ENCODE results near the gene VWCE.

The VWCE gene

DNA sequence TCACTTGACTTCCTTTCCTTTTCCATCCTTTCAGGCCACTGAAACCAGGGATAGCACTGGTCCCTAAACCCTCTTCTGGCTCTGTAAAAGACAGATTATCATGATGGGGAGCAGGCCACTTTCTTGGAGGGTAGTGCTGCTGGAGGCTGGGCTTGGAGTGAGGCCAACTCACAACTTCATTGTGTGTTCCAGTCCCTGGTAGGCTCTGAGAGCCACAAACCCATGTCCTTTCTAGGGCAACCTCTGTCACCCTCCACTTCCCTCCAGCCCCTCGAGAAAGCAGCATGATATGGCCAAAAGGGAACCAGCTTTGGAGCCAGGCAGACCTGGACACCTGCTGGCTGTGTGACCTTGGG lies 40.2 kb upstream of the VWCE start:
- no peak overlapping the region for H3K27ac ChIP-seq (ENCODE audit: low read length)
- peaks cover 18% of the 10 kb centered on the region for H3K36me3 ChIP-seq (ENCODE audit: insufficient read depth, low read depth, low read length)
- no peak overlapping the region for H3K4me3 ChIP-seq (ENCODE audit: low read length)
- no peaks in the 10 kb centered on the region for H3K27me3 ChIP-seq (ENCODE audit: insufficient read depth, low read length)
- peaks cover 13% of the 10 kb centered on the region for H3K4me1 ChIP-seq (ENCODE audit: insufficient read depth, low read length)
- no peaks in the 10 kb centered on the region for H3K9me3 ChIP-seq (ENCODE audit: insufficient read depth, low read depth, low read length)
- peak overlapping the region; percentile 100; the same call in 1 of the 2 replicates for H3K9ac ChIP-seq (ENCODE audit: low read depth, low read length)

DNA sequence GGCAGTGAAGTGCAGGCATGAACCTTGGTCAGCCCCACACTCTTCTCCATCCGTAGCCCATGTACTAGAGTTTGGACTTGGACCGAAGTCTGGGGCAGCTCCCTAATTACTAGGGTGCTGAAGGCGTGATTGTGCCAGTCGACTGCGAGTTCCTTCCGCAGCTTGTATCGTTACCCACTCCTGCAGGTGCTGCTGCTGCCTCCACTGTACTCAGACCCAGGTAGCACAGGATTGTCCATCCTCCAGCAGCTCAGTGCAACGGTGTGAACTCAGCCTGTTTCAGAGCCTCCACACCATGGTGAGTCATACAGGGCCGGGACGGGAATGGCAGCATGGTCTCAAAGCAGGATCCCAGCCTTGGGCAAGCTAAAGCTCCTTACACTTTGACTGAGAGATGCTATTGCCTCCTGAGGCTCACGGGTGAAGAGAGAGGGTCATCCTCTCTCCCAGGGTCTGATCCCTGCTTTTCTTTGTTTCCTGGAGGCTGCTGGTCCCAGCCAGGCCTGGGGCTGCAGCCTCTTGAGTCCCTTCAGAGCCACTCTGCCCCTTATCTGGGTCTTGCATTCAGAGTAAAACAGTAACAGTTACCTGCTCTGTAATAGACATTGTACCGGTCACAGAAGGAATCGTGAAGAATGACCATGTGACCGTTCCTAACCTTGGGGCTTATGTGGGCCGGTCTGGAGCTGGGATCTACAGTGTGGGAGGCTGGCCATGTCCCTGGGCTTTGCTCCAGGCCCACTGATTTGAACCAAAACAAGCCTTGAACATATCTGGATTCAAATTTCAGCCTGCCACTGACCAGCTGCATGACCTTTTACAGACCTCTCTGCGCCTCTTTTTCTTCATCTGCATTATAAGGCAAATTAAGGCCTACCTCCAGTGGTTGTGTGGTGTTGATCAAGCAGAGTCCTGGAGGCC lies 39.6 kb upstream of the VWCE start:
- Histone ChIP-seq H3K4me3 (ENCODE audit: low read length) (no peak overlapping the region; the same call in 1 of the 2 replicates), H3K27me3 (ENCODE audit: insufficient read depth, low read length) (no peaks in the 10 kb centered on the region), H3K9me3 (ENCODE audit: insufficient read depth, low read depth, low read length) (no peaks in the 10 kb centered on the region), H3K27ac (ENCODE audit: low read length) (no peak overlapping the region), H3K9ac (ENCODE audit: low read depth, low read length) (peak overlapping the region; percentile 100; the same call in 1 of the 2 replicates), H3K36me3 (ENCODE audit: insufficient read depth, low read depth, low read length) (peaks cover 25% of the 10 kb centered on the region), H3K4me1 (ENCODE audit: insufficient read depth, low read length) (peaks cover 13% of the 10 kb centered on the region)

DNA sequence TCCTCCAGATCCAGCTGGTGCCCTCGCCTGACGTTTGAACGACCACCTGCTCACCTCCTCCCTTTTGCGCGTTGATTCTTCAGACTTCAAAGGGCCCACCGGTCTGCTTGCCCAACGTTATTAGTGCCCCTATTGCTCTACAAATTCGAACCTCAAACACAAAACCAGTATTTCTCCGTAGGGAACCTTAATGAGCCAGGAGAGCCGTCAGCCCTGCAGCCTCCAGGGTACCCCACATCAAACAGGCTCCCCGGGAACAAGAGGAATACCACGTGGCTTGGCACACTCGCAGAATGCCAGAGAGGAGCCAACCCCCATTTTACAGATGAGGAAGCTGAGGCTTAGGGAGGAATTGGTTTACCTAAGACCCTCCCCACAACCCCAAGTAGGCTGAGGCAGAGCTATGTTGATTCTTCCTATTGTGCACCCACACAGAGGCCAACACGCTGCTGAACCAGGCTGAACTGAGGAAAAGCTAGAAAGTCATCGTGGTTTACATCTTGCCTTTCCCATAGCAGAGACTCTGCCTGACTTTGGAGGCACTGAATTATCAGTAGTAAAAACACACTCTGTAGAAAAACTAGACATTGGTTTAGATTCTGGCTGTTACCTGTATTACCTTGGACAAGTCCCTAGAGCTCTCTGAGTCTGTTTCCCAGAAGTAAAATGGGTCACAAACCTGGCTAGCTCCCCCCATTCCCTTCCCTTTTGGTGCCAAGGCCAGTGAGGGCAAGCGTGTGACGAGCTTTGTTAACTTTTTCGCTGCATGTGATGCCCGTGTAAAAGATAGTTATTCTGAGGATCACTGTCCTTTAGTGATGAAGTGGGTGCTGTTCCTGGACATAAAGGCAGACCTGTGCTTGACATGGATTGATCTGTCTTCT lies 38.7 kb upstream of the VWCE start:
- H3K27ac ChIP-seq (ENCODE audit: low read length): peak overlapping the region; percentile 97
- H3K9ac ChIP-seq (ENCODE audit: low read depth, low read length): peak overlapping the region; percentile 100
- peaks cover 13% of the 10 kb centered on the region for H3K4me1 ChIP-seq (ENCODE audit: insufficient read depth, low read length)
- no peaks in the 10 kb centered on the region for H3K27me3 ChIP-seq (ENCODE audit: insufficient read depth, low read length)
- peaks cover 33% of the 10 kb centered on the region for H3K36me3 ChIP-seq (ENCODE audit: insufficient read depth, low read depth, low read length)
- H3K9me3 ChIP-seq (ENCODE audit: insufficient read depth, low read depth, low read length): no peaks in the 10 kb centered on the region
- peak overlapping the region; percentile 99 for H3K4me3 ChIP-seq (ENCODE audit: low read length)

DNA sequence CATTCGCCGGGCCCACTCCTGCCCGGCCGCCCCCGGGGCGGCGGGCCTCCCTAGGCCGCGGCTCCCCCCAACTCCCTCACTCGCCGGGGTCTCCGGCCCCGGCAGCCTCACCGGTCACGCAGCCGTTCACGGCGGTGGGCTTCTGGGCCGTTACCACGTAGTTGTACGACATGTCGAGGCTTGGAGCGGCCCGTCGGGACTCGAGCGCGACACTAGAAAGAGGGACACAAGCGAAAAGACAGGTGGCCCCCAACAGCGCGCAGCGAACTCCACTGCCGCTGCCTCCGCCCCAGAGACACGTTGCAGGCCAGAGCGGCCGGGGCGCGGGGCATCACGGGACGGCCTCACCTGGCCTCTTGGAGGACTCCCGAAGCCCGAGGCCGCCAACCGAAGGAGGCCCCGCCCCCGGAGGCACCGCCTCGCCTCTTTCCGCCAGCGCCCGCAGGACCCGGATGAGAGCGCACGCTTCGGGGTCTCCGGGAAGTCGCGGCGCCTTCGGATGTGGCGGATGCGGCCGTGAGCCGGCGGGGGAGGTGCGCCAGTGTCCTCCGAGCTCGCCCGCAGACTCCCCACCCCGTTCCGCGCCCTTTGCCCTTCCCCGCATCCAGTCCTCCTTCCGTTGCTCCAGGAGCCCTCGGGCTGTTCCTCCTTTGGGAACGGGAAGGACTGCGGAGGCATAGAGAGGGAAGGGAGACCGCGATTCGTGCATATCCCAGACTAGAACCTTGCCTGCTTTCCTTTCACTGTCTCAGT lies 37.9 kb upstream of the VWCE start, which contains the start of the genes DDB1 and TKFC:
DDB1 (minus strand) TSS at position 309 of the 753 bp plus-strand sequence; CDS start at position 172, 137 bp downstream.
TKFC (plus strand) TSS at position 432 of the 753 bp plus-strand sequence. CDS start 1,501 bp downstream, outside the sequence.
- Histone ChIP-seq H3K27ac (ENCODE audit: low read length) (peak within 1 kb of the TSS; percentile 97), H3K4me1 (ENCODE audit: insufficient read depth, low read length) (peaks cover 13% of the 10 kb centered on the region)

DNA sequence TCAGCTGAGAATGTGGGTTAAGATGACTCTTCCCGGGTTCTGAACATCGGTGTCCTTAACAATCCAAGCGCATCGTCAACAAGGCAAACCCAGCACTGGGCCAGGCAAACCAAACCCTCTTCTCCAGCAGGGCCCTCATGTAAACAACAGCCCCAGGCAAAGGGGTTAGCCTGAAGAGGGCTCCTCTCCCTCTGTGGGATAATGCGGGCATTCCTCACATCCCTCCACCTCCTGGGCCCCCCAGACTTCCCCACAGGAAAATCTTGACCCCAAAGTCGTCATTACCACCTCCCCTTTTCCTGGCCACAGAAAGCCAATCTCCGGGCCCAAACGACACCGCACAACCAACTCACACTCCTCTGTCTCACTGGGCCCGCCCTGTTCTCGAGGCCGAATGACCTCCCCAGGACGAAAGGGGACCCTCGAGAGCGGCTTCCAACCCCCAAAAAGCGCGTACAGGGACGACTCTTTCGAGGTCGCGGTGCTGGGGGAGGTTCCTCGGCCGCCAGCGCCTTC lies 37.2 kb upstream of the VWCE start:
- Histone ChIP-seq H3K9ac (ENCODE audit: low read depth, low read length) (peak overlapping the region; percentile 98), H3K27ac (ENCODE audit: low read length) (peak overlapping the region; percentile 67), H3K36me3 (ENCODE audit: insufficient read depth, low read depth, low read length) (peaks cover 39% of the 10 kb centered on the region), H3K4me3 (ENCODE audit: low read length) (peak overlapping the region; percentile 99), H3K9me3 (ENCODE audit: insufficient read depth, low read depth, low read length) (no peaks in the 10 kb centered on the region), H3K4me1 (ENCODE audit: insufficient read depth, low read length) (peaks cover 13% of the 10 kb centered on the region), H3K27me3 (ENCODE audit: insufficient read depth, low read length) (no peaks in the 10 kb centered on the region)

More for the DNA sequence above, 37.9 kb upstream of the VWCE start, which contains the start of the genes DDB1 and TKFC:
- Histone ChIP-seq H3K4me3 (ENCODE audit: low read length) (peak within 1 kb of the TSS; percentile 99), H3K27me3 (ENCODE audit: insufficient read depth, low read length) (no peaks in the 10 kb centered on the region), H3K9ac (ENCODE audit: low read depth, low read length) (peak within 1 kb of the TSS; percentile 100), H3K9me3 (ENCODE audit: insufficient read depth, low read depth, low read length) (no peaks in the 10 kb centered on the region), H3K36me3 (ENCODE audit: insufficient read depth, low read depth, low read length) (peaks cover 33% of the 10 kb centered on the region)

DNA sequence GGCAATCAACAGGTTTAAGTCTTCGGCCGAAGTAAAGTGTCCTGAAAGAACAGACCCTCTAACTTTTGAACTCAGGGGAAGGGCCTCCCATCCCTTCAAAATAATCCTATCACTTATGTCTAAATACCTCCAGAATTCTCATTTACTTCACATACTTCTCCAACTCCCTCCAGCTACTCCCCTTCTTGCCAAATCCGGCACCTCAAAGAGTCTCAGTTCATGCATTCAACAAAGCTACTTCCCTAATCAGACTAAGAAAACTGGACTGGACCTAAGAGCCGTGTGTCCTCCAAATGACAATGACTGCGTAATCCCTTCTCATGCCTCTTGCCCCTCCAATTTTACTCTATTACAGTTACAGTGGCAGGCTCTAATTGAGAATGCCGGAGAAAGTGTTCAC lies 36.5 kb upstream of the VWCE start:
- Histone ChIP-seq H3K9ac (ENCODE audit: low read depth, low read length) (peak overlapping the region; percentile 98), H3K36me3 (ENCODE audit: insufficient read depth, low read depth, low read length) (peaks cover 46% of the 10 kb centered on the region), H3K4me3 (ENCODE audit: low read length) (peak overlapping the region; percentile 99), H3K9me3 (ENCODE audit: insufficient read depth, low read depth, low read length) (no peaks in the 10 kb centered on the region), H3K27ac (ENCODE audit: low read length) (no peak overlapping the region), H3K4me1 (ENCODE audit: insufficient read depth, low read length) (peaks cover 13% of the 10 kb centered on the region), H3K27me3 (ENCODE audit: insufficient read depth, low read length) (no peaks in the 10 kb centered on the region)

DNA sequence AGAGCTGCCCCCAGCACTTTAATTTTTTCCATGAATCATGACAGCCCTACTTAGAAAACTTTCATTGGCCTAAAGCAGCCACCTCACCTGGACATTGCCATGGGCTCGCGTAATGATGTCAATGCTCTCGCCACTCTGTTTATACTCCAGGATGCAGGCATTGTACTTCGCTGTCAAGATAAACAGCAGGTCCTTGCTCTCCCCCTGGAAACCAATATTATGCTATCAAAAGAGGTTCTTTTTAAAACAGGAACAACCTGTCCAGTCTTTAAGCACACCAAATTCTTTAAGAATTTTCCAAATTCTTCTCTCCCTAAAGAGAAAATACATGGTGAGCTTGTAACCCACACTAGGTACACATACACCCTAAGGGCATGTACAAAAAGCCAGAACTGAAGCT lies 34.8 kb upstream of the VWCE start:
- Histone ChIP-seq H3K4me1 (ENCODE audit: insufficient read depth, low read length) (peaks cover 7% of the 10 kb centered on the region), H3K9ac (ENCODE audit: low read depth, low read length) (no peak overlapping the region), H3K27me3 (ENCODE audit: insufficient read depth, low read length) (no peaks in the 10 kb centered on the region), H3K9me3 (ENCODE audit: insufficient read depth, low read depth, low read length) (no peaks in the 10 kb centered on the region), H3K4me3 (ENCODE audit: low read length) (no peak overlapping the region), H3K27ac (ENCODE audit: low read length) (no peak overlapping the region), H3K36me3 (ENCODE audit: insufficient read depth, low read depth, low read length) (peaks cover 63% of the 10 kb centered on the region)

DNA sequence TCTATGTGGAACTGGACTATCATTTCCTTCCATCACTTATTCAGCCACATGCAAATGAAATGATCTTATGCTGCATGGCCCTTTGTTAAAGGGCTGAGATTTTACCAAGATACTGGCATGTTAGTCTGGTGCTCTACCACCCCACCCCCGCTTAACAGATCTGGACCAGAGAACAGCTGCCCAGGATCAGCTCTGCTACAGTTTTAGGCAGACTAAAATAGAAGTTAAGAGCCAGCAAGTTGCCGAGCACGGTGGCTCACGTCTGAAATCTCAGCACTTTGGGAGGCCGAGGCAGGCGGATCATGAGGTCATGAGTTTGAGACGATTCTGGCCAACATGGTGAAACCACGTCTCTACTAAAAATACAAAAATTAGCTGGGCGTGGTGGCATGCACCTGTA lies 33.2 kb upstream of the VWCE start:
- Histone ChIP-seq H3K27ac (ENCODE audit: low read length) (no peak overlapping the region), H3K27me3 (ENCODE audit: insufficient read depth, low read length) (no peaks in the 10 kb centered on the region), H3K4me3 (ENCODE audit: low read length) (no peak overlapping the region), H3K36me3 (ENCODE audit: insufficient read depth, low read depth, low read length) (peaks cover 78% of the 10 kb centered on the region), H3K9ac (ENCODE audit: low read depth, low read length) (no peak overlapping the region), H3K4me1 (ENCODE audit: insufficient read depth, low read length) (peaks cover 4% of the 10 kb centered on the region; the same call in 1 of the 2 replicates), H3K9me3 (ENCODE audit: insufficient read depth, low read depth, low read length) (no peaks in the 10 kb centered on the region)

DNA sequence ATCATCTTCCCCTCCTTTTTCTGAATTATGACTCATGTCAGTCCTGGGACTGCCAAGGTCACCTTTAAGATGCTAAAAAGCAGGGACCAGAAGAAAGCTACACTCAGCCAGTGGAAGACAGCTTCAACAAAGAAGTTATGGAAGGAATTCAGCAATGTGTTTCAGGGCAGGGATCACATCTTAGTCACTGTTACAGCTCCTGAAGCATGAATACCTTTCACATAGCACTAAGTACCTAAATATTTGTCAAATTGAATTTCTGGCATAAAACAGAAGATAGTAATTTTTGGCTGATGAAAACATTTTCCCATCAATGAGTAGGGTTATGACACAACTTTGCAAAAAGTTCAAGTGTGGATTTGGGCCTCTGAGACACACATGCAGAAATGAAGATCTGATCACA lies 32.6 kb upstream of the VWCE start:
- Histone ChIP-seq H3K36me3 (ENCODE audit: insufficient read depth, low read depth, low read length) (peaks cover 85% of the 10 kb centered on the region), H3K9me3 (ENCODE audit: insufficient read depth, low read depth, low read length) (no peaks in the 10 kb centered on the region)

DNA sequence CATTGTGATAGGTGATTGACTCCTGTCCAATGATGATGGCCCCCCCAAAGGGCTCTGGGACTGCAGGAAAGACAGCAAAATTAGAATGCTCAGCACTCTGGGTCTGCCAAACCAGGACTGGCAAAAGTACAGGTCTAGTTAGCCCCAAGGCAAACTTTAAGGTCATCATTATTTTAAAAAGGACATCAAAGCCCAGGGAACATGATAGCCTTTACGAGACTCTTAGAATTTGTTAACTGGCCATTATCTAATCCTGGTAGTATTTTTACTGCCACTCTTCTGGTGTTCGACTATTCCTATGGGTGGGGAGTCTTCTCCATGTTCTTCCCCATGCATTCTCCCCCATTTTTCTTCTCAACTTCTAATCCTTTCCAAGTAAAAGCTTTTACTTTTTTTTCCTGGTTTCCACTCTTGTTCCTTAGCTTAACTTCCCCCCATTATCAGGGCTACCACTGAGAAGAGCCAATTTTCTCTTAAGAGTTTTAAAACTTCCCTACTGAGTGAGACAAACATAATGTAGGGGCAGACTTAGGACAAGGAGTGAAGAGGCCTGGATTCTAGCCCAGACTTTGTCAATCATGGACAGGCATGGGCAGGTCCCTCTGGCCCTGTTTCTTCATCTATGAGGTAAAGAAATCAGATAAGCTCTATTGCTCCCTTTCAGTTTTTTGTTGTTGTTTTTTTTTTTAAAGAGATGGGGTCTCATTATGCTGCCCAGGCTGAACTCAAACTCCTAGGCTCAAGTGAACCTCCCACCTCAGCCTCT lies 30.7 kb upstream of the VWCE start:
- Histone ChIP-seq H3K36me3 (ENCODE audit: insufficient read depth, low read depth, low read length) (peaks cover 96% of the 10 kb centered on the region), H3K4me3 (ENCODE audit: low read length) (no peak overlapping the region), H3K27me3 (ENCODE audit: insufficient read depth, low read length) (no peaks in the 10 kb centered on the region), H3K9me3 (ENCODE audit: insufficient read depth, low read depth, low read length) (no peaks in the 10 kb centered on the region), H3K27ac (ENCODE audit: low read length) (no peak overlapping the region), H3K9ac (ENCODE audit: low read depth, low read length) (no peak overlapping the region), H3K4me1 (ENCODE audit: insufficient read depth, low read length) (no peaks in the 10 kb centered on the region)

More for the DNA sequence above, 32.6 kb upstream of the VWCE start:
- no peak overlapping the region for H3K9ac ChIP-seq (ENCODE audit: low read depth, low read length)
- H3K4me3 ChIP-seq (ENCODE audit: low read length): no peak overlapping the region
- H3K27ac ChIP-seq (ENCODE audit: low read length): no peak overlapping the region
- H3K4me1 ChIP-seq (ENCODE audit: insufficient read depth, low read length): peaks cover 4% of the 10 kb centered on the region; the same call in 1 of the 2 replicates
- H3K27me3 ChIP-seq (ENCODE audit: insufficient read depth, low read length): no peaks in the 10 kb centered on the region
